GM19238 (cell line): ENCODE measurements around the gene NCS1.

ENCODE experiments used
- DNase-seq: peaks from one replicate; pipeline ENCODE4 v3.0.0; 2011; ENCODE audit warnings: low spot score; ENCODE audit not compliant: insufficient read length

The NCS1 gene

GRCh38 chr9:130212543-130213297 is 40.5 kb downstream of the NCS1 start:
- DNase-seq, result no peak

GRCh38 chr9:130213911-130214761 is 41.9 kb downstream of the NCS1 start:
- DNase-seq, result no peak

- DNase-seq, result no peak
These were observed 42.7 kb downstream of the NCS1 start for GRCh38 chr9:130214776-130215340.

- DNase-seq, result no peak
These were observed 43.3 kb downstream of the NCS1 start for GRCh38 chr9:130215341-130216119.

GRCh38 chr9:130217838-130218237 is 45.6 kb downstream of the NCS1 start:
- DNase-seq, result no peak

- DNase-seq, result no peak
These were observed 47.5 kb downstream of the NCS1 start for GRCh38 chr9:130219661-130220096.

GRCh38 chr9:130220352-130220751 is 48.1 kb downstream of the NCS1 start:
- no peak for DNase-seq

- DNase-seq, result no peak
These were observed 50.6 kb downstream of the NCS1 start for GRCh38 chr9:130222833-130223232.

GRCh38 chr9:130225071-130225470 is 52.9 kb downstream of the NCS1 start:
- no peak for DNase-seq

GRCh38 chr9:130225586-130225985 is 53.4 kb downstream of the NCS1 start:
- DNase-seq, result no peak

GRCh38 chr9:130226112-130226511 is 53.9 kb downstream of the NCS1 start:
- no peak for DNase-seq

- DNase-seq, result no peak
These were observed 55.6 kb downstream of the NCS1 start for GRCh38 chr9:130227833-130228232.

- no peak for DNase-seq
These were observed 57.6 kb downstream of the NCS1 start for GRCh38 chr9:130229759-130230158.

GRCh38 chr9:130230631-130231030 is 58.4 kb downstream of the NCS1 start:
- no peak for DNase-seq

GRCh38 chr9:130232899-130233586 is 60.8 kb downstream of the NCS1 start:
- DNase-seq, result no peak

GRCh38 chr9:130233587-130233945 is 61.4 kb downstream of the NCS1 start:
- no peak for DNase-seq

GRCh38 chr9:130234340-130235260 is 62.4 kb downstream of the NCS1 start:
- DNase-seq, result no peak

GRCh38 chr9:130235558-130236435 is 63.6 kb downstream of the NCS1 start:
- DNase-seq, result peak; percentile 48

- no peak for DNase-seq
These were observed 64.3 kb downstream of the NCS1 start for GRCh38 chr9:130236436-130236985.
